ENCODE measurements around the gene BRD7. TPM values are rescaled to one million over a fixed set of nuclear protein-coding genes. Genes with fewer than 3 reads are reported as not detected.

Gene BRD7
- total RNA-seq, 2 experiments from 2014 or later = 76.2 to 93.4 TPM

GRCh38 chr16:50338371-50339231 lies 30.2 kb downstream of the BRD7 start:
- Mint-ChIP-seq H3K27me3 (no peaks in the 10 kb centered on the region), H3K27ac (peak overlapping the region; percentile 93), H3K4me3 (peak overlapping the region; percentile 48), H3K9me3 (no peaks in the 10 kb centered on the region), H3K4me1 (ENCODE audit: low read depth) (peaks cover 53% of the 10 kb centered on the region), H3K36me3 (ENCODE audit: low read depth) (peaks cover 38% of the 10 kb centered on the region)
- ATAC-seq (peak; percentile 64), DNase-seq (peak; percentile 70)
- TF ChIP-seq CTCF (IDR thresholded peaks at IDR 0.05) = no peak
- intact Hi-C loops (cut with micrococcal nuclease) = loop anchor here (5.0 kb wide), 1 partner anchor 61 kb away; no protein-coding TSS in a partner anchor
- CTCF ChIA-PET = interaction anchor here (1.0 to 10.3 kb wide), 9 partner anchors 12 to 468 kb away, joined by 3 to 95 read pairs (median 6); partner anchors contain the start of gene CNEP1R1
- POLR2A ChIA-PET = interaction anchor here (1.0 to 1.6 kb wide), 9 partner anchors 9 to 428 kb away, joined by 3 to 13 read pairs (median 5); no protein-coding TSS in a partner anchor

GRCh38 chr16:50336884-50337283 lies 31.9 kb downstream of the BRD7 start:
- POLR2A ChIA-PET = interaction anchor here (0.7 kb wide), 1 partner anchor 76 kb away, joined by 3 read pairs; no protein-coding TSS in a partner anchor
- Mint-ChIP-seq H3K27ac (peak overlapping the region; percentile 93), H3K4me1 (ENCODE audit: low read depth) (peaks cover 52% of the 10 kb centered on the region), H3K4me3 (no peak overlapping the region), H3K9me3 (no peaks in the 10 kb centered on the region), H3K36me3 (ENCODE audit: low read depth) (peaks cover 44% of the 10 kb centered on the region), H3K27me3 (no peaks in the 10 kb centered on the region)
- ATAC-seq (no peak), DNase-seq (no peak)
- TF ChIP-seq CTCF (IDR thresholded peaks at IDR 0.05) = no peak
- CTCF ChIA-PET = interaction anchor here (0.8 to 10.3 kb wide), 4 partner anchors 10 to 470 kb away, joined by 3 to 95 read pairs (median 4); no protein-coding TSS in a partner anchor
- intact Hi-C loops (cut with micrococcal nuclease) = loop anchor here (5.0 kb wide), 1 partner anchor 60 kb away; no protein-coding TSS in a partner anchor

GRCh38 chr16:50335196-50335958 lies 33.4 kb downstream of the BRD7 start:
- Mint-ChIP-seq H3K27ac (peak overlapping the region; percentile 98), H3K27me3 (no peaks in the 10 kb centered on the region), H3K4me1 (ENCODE audit: low read depth) (peaks cover 56% of the 10 kb centered on the region), H3K4me3 (peak overlapping the region; percentile 64), H3K9me3 (no peaks in the 10 kb centered on the region), H3K36me3 (ENCODE audit: low read depth) (peaks cover 45% of the 10 kb centered on the region)
- intact Hi-C loops (cut with micrococcal nuclease) = loop anchor here (5.0 kb wide), 1 partner anchor 58 kb away; no protein-coding TSS in a partner anchor
- ATAC-seq = peak; percentile 71
- ChIA-PET CTCF (interaction anchor here (1.0 to 1.5 kb wide), 3 partner anchors 13 to 32 kb away, joined by 3 to 5 read pairs (median 4); no protein-coding TSS in a partner anchor), POLR2A (interaction anchor here (0.9 kb wide), 1 partner anchor 26 kb away, joined by 4 read pairs; no protein-coding TSS in a partner anchor)
- peak; percentile 77 for DNase-seq
- no peak for TF ChIP-seq CTCF (IDR thresholded peaks at IDR 0.05)

GRCh38 chr16:50334106-50334975 lies 34.4 kb downstream of the BRD7 start:
- Mint-ChIP-seq H3K4me1 (ENCODE audit: low read depth) (peaks cover 59% of the 10 kb centered on the region), H3K4me3 (no peak overlapping the region), H3K27ac (peak overlapping the region; percentile 98), H3K9me3 (no peaks in the 10 kb centered on the region), H3K36me3 (ENCODE audit: low read depth) (peaks cover 44% of the 10 kb centered on the region), H3K27me3 (no peaks in the 10 kb centered on the region)
- ChIA-PET CTCF (interaction anchor here (1.0 to 1.5 kb wide), 3 partner anchors 12 to 33 kb away, joined by 3 to 5 read pairs (median 4); no protein-coding TSS in a partner anchor), POLR2A (interaction anchor here (0.9 kb wide), 2 partner anchors 23 to 27 kb away, joined by 3 to 4 read pairs; no protein-coding TSS in a partner anchor)
- DNase-seq = no peak
- no peak for ATAC-seq
- intact Hi-C loops (cut with micrococcal nuclease) = no loop called here
- no peak for TF ChIP-seq CTCF (IDR thresholded peaks at IDR 0.05)
